Body of pancreas (tissue), 4 donors: ENCODE data around the gene OTULINL. TPM values are rescaled to one million over a fixed set of nuclear protein-coding genes. Genes with fewer than 3 reads are reported as not detected.

Experiments
- ATAC-seq: fragments of 150-250 bp; one replicate; pipeline ENCODE4 v1.9.1; 2016
- DNase-seq, 4 donors: peaks; one replicate each; pipeline ENCODE4 v3.0.0-alpha.2; 2019
- H3K27ac ChIP-seq, 4 donors: fragments of 200-600 bp; sonication (generic); 1 replicate in 3 of 4; 2 replicates in 1 of 4; pipeline versions ENCODE4 v1.5.1 to v1.6.1; 2016 to 2019; ENCODE audit warnings: mild to moderate bottlenecking in 1 of 4, mixed read lengths in 1 of 4, moderate library complexity in 1 of 4
- H3K27me3 ChIP-seq, 2 donors: fragments of 200-600 bp; sonication (generic); one replicate each; pipeline ENCODE4 v1.6.0; 2016; ENCODE audit warnings: mild to moderate bottlenecking in 1 of 2
- H3K36me3 ChIP-seq, 2 donors: fragments of 200-600 bp; sonication (generic); replicated peaks in 1 of 2; 2 replicates each; pipeline ENCODE4 v1.5.1; 2016; ENCODE audit warnings: low read depth in 2 of 2; ENCODE audit not compliant: insufficient read depth in 1 of 2
- H3K4me1 ChIP-seq: fragments of 200-600 bp; sonication (generic); one replicate; pipeline ENCODE4 v1.6.0; 2016
- H3K4me3 ChIP-seq, 2 donors: fragments of 200-600 bp; sonication (generic); 1 replicate in 1 of 2; 2 replicates in 1 of 2; pipeline ENCODE4 v1.5.1; 2016 to 2019
- H3K9me3 ChIP-seq, 3 donors: fragments of 200-600 bp; sonication (generic); 1 replicate in 2 of 3; 2 replicates in 1 of 3; pipeline ENCODE4 v1.5.1; 2016
- POLR2A ChIP-seq, 3 donors: fragments of 450-650 bp; IDR thresholded peaks; one replicate each; pipeline ENCODE4 v1.6.1; 2016; ENCODE audit warnings: antibody characterized with exemption in 3 of 3, mild to moderate bottlenecking in 2 of 3
- WGBS, 2 donors: methylation state at CpG; one replicate each; pipeline ENCODE4 v1.1.5; 2017; 5-methylcytosine and 5-hydroxymethylcytosine counted together
- intact Hi-C: fragments of 100-400 bp; cut with DNase I; formaldehyde crosslinking; loops from one replicate; pipeline ENCODE4 v1.15.1; 2023
- total RNA-seq, 2 donors: library from RNA; depleted of rRNA; stranded (reverse); fragments of >200 nt; gene quantifications; one replicate each; pipeline ENCODE4 v1.1.0, GENCODE V29; 2016
- TF ChIP-seq, protein P1 (sequence below), 7 experiments: fragments of 450-650 bp in 4 of 7; fragments of 200-600 bp in 3 of 7; sonication (generic) in 3 of 7; IDR thresholded peaks; one replicate each; pipeline ENCODE4 v1.5.1; 2016 to 2019; ENCODE audit warnings: antibody characterized with exemption in 7 of 7

OTULINL gene
- total RNA-seq, 2 donors from 2014 or later: 3.3 to 26.2 TPM

DNA sequence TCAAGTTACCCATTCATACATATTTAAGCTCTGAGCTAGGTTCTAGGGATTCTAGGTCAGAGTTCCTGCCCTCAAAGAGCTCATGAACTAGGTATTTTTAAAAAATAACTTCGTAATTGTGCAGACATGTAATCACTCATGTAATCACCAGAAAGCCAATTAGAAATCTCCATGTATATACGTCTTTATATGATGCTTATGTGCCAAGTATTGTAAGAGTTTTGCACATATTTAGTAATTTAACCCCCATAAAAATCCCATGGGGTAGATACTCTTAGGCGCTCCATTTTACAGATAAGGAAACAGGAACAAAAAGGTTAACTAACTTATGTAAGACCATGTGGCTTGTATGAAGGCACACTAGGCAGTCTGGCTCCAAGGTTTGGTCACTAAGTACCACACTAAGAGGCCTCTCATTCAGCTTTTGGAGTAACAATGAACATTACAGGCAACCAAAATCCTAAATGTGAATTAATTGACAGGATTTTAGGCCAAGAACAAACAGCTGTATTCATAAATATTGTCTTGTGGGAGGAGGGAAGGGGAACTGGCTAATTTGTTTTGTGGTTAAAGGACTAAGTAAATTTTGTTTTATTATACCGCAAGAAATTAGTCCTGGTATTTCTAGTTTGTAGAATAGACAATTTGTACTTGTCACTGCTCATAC, 1.7 kb upstream of the OTULINL start:
- WGBS, 2 donors: 82 to 88% methylated on average over 4 of the region's 4 CpGs
- DNase-seq (no peak), ATAC-seq (no peak)
- TF ChIP-seq POLR2A (IDR thresholded peaks at IDR 0.05): no peak
- TF ChIP-seq, protein P1, sequence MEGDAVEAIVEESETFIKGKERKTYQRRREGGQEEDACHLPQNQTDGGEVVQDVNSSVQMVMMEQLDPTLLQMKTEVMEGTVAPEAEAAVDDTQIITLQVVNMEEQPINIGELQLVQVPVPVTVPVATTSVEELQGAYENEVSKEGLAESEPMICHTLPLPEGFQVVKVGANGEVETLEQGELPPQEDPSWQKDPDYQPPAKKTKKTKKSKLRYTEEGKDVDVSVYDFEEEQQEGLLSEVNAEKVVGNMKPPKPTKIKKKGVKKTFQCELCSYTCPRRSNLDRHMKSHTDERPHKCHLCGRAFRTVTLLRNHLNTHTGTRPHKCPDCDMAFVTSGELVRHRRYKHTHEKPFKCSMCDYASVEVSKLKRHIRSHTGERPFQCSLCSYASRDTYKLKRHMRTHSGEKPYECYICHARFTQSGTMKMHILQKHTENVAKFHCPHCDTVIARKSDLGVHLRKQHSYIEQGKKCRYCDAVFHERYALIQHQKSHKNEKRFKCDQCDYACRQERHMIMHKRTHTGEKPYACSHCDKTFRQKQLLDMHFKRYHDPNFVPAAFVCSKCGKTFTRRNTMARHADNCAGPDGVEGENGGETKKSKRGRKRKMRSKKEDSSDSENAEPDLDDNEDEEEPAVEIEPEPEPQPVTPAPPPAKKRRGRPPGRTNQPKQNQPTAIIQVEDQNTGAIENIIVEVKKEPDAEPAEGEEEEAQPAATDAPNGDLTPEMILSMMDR (IDR thresholded peaks at IDR 0.05): no peak
- Histone ChIP-seq H3K36me3 (no peaks in the 10 kb centered on the region), H3K27ac (no peak overlapping the region), H3K27me3 (no peaks in the 10 kb centered on the region), H3K4me1 (peaks cover 40% of the 10 kb centered on the region), H3K4me3 (no peak overlapping the region), H3K9me3 (no peaks in the 10 kb centered on the region)
- intact Hi-C loops: no loop called here

DNA sequence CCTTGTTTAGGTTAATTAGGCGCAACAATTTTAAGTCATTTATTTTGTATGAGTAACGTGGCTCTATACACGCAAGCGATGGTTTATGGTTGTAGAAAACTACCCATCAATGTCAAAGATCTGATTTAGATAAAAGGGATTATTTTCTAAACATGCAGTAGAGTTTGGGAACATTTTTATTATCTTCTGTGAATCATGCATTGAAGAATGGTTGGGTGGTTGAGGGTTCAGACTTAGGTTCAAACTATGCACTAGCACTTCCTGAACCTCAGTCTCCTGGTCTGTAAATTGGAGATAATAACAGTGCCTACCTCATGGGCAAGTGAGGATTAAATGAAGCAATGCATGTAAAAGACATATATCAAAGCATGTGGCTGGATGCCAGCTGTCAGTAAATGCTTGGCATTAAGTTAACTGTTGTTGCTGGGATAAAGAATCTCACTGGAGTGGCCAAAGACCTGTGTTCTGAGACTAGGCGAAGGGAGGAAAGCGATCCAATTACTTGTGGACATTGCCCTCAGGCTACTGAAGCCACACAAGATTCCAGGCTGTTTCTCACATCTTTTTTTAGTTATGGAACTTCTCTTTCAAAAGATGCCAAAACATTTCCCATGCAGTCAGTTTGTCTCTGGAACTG, 1.1 kb upstream of the OTULINL start:
- TF ChIP-seq, protein P1 (IDR thresholded peaks at IDR 0.05): no peak
- TF ChIP-seq POLR2A (IDR thresholded peaks at IDR 0.05): no peak
- WGBS, 2 donors: 83% methylated on average over 6 of the region's 6 CpGs
- Histone ChIP-seq H3K4me3 (no peak overlapping the region), H3K27ac (no peak overlapping the region), H3K27me3 (no peaks in the 10 kb centered on the region), H3K36me3 (no peaks in the 10 kb centered on the region), H3K4me1 (peaks cover 43% of the 10 kb centered on the region), H3K9me3 (no peaks in the 10 kb centered on the region)
- ATAC-seq: no peak
- intact Hi-C loops: no loop called here
- no peak for DNase-seq

DNA sequence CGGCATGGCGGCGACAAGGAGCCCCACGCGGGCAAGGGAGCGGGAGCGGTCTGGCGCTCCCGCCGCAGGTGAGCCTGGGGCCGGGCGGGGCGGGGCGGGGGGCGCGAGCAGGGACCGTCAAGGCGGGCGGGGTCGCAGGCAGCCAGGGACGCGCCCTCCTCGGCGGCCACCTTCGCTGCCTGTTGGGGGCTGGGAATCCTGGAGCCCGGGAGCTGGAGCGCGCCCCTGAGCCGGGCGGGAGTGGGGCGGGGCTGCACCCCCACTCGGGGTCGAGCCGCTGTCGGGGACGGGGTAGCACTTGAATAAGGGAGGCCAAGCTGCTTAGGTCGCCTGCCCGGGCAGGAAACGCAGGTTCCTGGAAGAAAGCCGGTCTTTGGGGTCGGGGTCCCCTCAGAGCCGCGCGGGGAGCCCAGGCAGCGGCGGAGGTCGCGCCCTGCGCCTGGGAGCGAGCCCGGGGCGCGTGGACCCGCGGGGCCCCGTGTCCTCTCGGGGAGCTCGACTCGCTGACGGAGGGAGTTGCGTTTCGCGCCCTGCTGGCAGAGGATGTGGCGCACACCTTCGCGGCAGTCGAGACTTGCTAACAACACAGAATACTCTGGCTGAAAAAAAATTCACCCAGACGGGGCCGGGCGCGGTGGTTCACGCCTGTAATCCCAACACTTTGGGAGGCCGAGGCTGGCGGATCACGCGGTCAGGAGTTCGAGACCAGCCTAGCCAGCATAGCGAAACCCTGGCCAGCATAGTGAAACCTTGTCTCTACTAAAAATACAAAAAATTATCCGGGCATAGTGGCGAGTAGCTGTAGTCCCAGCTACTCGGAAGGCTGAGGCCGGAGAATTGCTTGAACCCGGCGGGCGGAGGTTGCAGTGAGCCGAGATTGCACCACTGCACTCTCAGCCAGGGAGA, 552 bp downstream of the OTULINL start:
- peak overlapping the region; percentile 76 to 85 (median 80) for H3K27ac ChIP-seq
- H3K9me3 ChIP-seq: no peaks in the 10 kb centered on the region
- WGBS, 2 donors: 0 to 3% methylated on average over 22 to 78 of the region's 86 CpGs
- DNase-seq: peak; percentile 68 to 75 (median 72)
- TF ChIP-seq, protein P1 (IDR thresholded peaks at IDR 0.05): peak in 5 of 7 experiments; percentile 20 to 47 (median 39)
- TF ChIP-seq POLR2A (IDR thresholded peaks at IDR 0.05): peak in 2 of 3 donors; percentile 46 to 51
- ATAC-seq: peak; percentile 65
- intact Hi-C loops: no loop called here
- H3K4me3 ChIP-seq: peak overlapping the region; percentile 72
- no peaks in the 10 kb centered on the region for H3K36me3 ChIP-seq
- H3K4me1 ChIP-seq: peaks cover 56% of the 10 kb centered on the region
- no peaks in the 10 kb centered on the region for H3K27me3 ChIP-seq

DNA sequence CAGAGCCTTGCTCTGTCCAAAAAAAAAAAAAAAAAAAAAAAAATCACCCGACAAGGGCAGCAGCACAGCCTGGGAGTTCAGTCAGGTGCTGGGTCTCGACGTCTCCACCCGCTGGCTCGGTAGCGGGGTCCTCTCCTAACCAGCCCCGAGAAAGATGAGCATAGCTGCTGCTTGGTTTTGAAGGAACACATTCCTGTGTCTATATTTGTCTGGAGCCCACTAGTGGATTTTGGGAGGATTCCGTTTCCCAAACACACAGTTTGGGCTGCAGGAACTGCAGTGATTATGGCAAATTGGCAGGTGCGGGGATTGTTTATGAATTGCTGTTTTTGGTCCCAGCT, 1.2 kb downstream of the OTULINL start:
- Histone ChIP-seq H3K4me1 (peaks cover 59% of the 10 kb centered on the region), H3K36me3 (no peaks in the 10 kb centered on the region), H3K9me3 (no peaks in the 10 kb centered on the region), H3K4me3 (peak overlapping the region in 1 of 2 donors; percentile 72), H3K27ac (peak overlapping the region in 3 of 4 donors; percentile 78 to 85 (median 82)), H3K27me3 (no peaks in the 10 kb centered on the region)
- no peak for TF ChIP-seq POLR2A (IDR thresholded peaks at IDR 0.05)
- TF ChIP-seq, protein P1 (IDR thresholded peaks at IDR 0.05): no peak
- WGBS, 2 donors: 16% methylated on average over 9 of the region's 9 CpGs
- ATAC-seq: no peak
- intact Hi-C loops: no loop called here
- peak in 2 of 4 donors; percentile 31 to 56 for DNase-seq
